ENCODE data around the gene TDRD7. TPM values are rescaled to one million over a fixed set of nuclear protein-coding genes. Genes with fewer than 3 reads are reported as not detected.

Gene TDRD7
- total RNA-seq, 1 experiment from 2014 or later = 3.6 TPM

DNA sequence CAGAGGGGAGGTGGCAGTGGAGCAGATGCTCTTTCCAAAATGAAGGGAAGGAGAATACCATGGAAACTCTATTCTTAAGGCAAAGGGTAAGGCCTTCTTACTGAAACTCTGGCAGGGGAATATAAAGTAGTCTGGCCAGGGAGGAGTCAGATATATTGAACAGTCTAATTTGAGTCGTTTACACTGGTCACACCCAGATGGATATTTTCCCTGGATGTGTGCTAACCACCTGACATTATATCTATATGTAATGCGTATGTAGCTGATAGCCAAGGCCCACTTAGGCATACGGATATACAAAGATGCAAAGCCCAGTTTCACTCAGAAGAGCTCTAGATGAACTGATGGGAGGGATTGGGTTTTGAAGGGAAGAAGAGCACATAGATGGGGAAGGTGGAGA, 7.0 kb downstream of the TDRD7 start:
- Histone ChIP-seq H3K4me3 (ENCODE audit: low read depth, low read length, poor library complexity, severe bottlenecking) (no peak overlapping the region), H3K27me3 (replicated peaks; ENCODE audit: insufficient read depth, low read depth, low read length, poor library complexity) (no peaks in the 10 kb centered on the region), H3K36me3 (ENCODE audit: insufficient read depth, low read length, poor library complexity, severe bottlenecking) (no peaks in the 10 kb centered on the region), H3K4me1 (ENCODE audit: insufficient read depth, low read length, poor library complexity, severe bottlenecking) (no peaks in the 10 kb centered on the region), H3K9me3 (ENCODE audit: low read depth, low read length, poor library complexity, severe bottlenecking) (no peaks in the 10 kb centered on the region), H3K27ac (ENCODE audit: low read depth, low read length, poor library complexity, severe bottlenecking) (no peak overlapping the region)
- no TSS peak for BruUV-seq (replicated peaks)
- CTCF ChIA-PET = no interaction called here
- intact Hi-C loops (cut with micrococcal nuclease; ENCODE audit: unreplicated experiment) = no loop called here
- DNase-seq (ENCODE audit: low spot score) = no peak
- POLR2A ChIA-PET (ENCODE audit: low non-redundant PET) = no interaction called here
- no peak for TF ChIP-seq EZH2 (IDR thresholded peaks at IDR 0.05; ENCODE audit: borderline replicate concordance, low read depth, low read length, poor library complexity, severe bottlenecking)
- TF ChIP-seq, protein P1, sequence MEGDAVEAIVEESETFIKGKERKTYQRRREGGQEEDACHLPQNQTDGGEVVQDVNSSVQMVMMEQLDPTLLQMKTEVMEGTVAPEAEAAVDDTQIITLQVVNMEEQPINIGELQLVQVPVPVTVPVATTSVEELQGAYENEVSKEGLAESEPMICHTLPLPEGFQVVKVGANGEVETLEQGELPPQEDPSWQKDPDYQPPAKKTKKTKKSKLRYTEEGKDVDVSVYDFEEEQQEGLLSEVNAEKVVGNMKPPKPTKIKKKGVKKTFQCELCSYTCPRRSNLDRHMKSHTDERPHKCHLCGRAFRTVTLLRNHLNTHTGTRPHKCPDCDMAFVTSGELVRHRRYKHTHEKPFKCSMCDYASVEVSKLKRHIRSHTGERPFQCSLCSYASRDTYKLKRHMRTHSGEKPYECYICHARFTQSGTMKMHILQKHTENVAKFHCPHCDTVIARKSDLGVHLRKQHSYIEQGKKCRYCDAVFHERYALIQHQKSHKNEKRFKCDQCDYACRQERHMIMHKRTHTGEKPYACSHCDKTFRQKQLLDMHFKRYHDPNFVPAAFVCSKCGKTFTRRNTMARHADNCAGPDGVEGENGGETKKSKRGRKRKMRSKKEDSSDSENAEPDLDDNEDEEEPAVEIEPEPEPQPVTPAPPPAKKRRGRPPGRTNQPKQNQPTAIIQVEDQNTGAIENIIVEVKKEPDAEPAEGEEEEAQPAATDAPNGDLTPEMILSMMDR (conservative IDR thresholded peaks at IDR 0.05; ENCODE audit: low read depth, low read length) = no peak

DNA sequence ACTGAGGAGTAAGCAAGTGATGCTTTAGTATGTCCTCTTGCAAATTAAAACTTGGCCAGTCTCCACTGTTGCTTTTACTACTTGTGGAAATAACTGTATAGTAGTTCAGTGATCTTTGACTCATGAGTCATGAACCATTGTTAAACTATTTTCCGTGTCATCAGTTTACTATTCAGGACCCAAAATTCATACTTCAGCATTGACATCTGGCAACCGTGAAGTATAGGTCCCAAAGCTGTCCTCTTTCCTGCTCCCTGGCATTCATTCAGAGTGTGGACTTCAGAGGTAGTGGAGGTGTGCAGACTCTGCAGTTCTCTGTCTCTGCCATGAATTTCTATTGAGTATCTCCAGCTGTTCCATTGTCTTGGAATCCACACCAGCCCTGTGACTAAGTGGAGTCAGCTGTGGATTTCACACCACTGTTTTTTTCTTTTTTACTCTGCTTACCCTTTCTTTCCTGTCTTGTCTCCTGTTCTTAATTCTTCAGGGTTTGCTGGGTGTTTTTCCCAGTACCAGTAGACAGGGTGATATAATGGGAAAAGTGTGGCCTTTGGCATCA, 7.5 kb downstream of the TDRD7 start:
- Histone ChIP-seq H3K36me3 (ENCODE audit: insufficient read depth, low read length, poor library complexity, severe bottlenecking) (no peaks in the 10 kb centered on the region), H3K27me3 (replicated peaks; ENCODE audit: insufficient read depth, low read depth, low read length, poor library complexity) (no peaks in the 10 kb centered on the region), H3K4me3 (ENCODE audit: low read depth, low read length, poor library complexity, severe bottlenecking) (no peak overlapping the region), H3K9me3 (ENCODE audit: low read depth, low read length, poor library complexity, severe bottlenecking) (no peaks in the 10 kb centered on the region), H3K4me1 (ENCODE audit: insufficient read depth, low read length, poor library complexity, severe bottlenecking) (no peaks in the 10 kb centered on the region), H3K27ac (ENCODE audit: low read depth, low read length, poor library complexity, severe bottlenecking) (no peak overlapping the region)
- no TSS peak for BruUV-seq (replicated peaks)
- ChIA-PET POLR2A (ENCODE audit: low non-redundant PET) (no interaction called here), CTCF (no interaction called here)
- TF ChIP-seq, protein P1 (conservative IDR thresholded peaks at IDR 0.05; ENCODE audit: low read depth, low read length) = no peak
- TF ChIP-seq EZH2 (IDR thresholded peaks at IDR 0.05; ENCODE audit: borderline replicate concordance, low read depth, low read length, poor library complexity, severe bottlenecking) = no peak
- DNase-seq (ENCODE audit: low spot score) = no peak
- intact Hi-C loops (cut with micrococcal nuclease; ENCODE audit: unreplicated experiment) = no loop called here

DNA sequence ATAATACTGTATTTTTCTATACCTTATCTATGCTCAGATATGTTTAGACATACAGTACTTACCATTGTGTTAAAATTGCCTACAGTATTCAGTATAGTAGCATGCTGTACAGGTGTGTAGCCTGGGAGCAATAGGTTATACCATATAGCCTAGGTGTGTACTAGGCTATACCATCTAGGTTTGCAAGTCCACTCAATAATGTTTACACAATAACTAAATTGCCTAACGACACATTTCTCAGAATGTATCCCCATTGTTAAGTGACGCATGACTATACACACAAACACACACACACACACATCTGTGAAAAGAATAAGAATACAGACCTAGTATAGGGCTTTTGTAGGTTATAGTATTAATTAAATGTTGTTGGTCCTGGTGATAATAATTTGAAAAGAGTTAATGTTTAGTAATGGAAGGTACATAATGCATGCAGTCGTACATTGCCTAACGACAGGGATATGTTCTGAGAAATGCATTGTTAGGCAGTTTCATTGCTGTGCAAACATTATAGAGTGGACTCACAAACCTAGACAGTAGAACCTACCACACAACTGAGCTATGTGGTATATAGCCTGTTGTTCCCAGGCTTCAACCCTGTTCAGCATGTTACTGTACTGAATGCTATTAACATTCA, 13.6 kb downstream of the TDRD7 start:
- Histone ChIP-seq H3K9me3 (ENCODE audit: low read depth, low read length, poor library complexity, severe bottlenecking) (no peaks in the 10 kb centered on the region), H3K4me1 (ENCODE audit: insufficient read depth, low read length, poor library complexity, severe bottlenecking) (no peaks in the 10 kb centered on the region), H3K27ac (ENCODE audit: low read depth, low read length, poor library complexity, severe bottlenecking) (no peak overlapping the region), H3K27me3 (replicated peaks; ENCODE audit: insufficient read depth, low read depth, low read length, poor library complexity) (no peaks in the 10 kb centered on the region), H3K4me3 (ENCODE audit: low read depth, low read length, poor library complexity, severe bottlenecking) (no peak overlapping the region), H3K36me3 (ENCODE audit: insufficient read depth, low read length, poor library complexity, severe bottlenecking) (no peaks in the 10 kb centered on the region)
- POLR2A ChIA-PET (ENCODE audit: low non-redundant PET) = no interaction called here
- DNase-seq (ENCODE audit: low spot score) = no peak
- CTCF ChIA-PET = no interaction called here
- intact Hi-C loops (cut with micrococcal nuclease; ENCODE audit: unreplicated experiment) = no loop called here
- TF ChIP-seq EZH2 (IDR thresholded peaks at IDR 0.05; ENCODE audit: borderline replicate concordance, low read depth, low read length, poor library complexity, severe bottlenecking) = no peak
- TF ChIP-seq, protein P1 (conservative IDR thresholded peaks at IDR 0.05; ENCODE audit: low read depth, low read length) = no peak
- no TSS peak for BruUV-seq (replicated peaks)

Measured in A673 (cell line).